OCI-M2 (cell line): Measurements from ENCODE around the gene UNC80.
A peak's percentile ranks its signal among the peaks of the same experiment; 100 is the strongest.

Experiments used
- DNase-seq: peaks from one replicate; lab custom pipeline; 2025; ENCODE audit not compliant: unreplicated experiment; lab: John Stamatoyannopoulos, UW

Gene UNC80

GRCh38 chr2:209960676-209961630, 189.3 kb downstream of the UNC80 start:
- no peak for DNase-seq

DNA sequence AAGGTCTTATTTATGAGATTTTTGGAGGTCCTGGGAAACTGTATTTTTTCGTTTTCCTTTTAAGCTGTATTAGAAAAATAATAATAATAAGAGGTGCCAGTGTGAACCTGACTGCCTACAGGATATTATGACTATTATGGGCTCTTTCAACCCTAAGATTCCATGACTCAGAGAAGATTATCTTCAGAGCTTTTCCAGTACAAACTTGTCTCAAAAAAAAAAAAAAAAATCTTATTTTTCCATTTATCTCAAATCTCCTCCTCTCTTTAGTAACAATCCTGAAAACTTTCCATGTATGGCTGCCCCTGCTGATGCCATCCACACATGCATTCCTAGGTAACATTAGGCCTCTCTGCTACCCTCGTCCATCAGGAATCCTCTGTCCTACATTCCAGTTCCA, 194.1 kb downstream of the UNC80 start:
- DNase-seq, result no peak

DNA sequence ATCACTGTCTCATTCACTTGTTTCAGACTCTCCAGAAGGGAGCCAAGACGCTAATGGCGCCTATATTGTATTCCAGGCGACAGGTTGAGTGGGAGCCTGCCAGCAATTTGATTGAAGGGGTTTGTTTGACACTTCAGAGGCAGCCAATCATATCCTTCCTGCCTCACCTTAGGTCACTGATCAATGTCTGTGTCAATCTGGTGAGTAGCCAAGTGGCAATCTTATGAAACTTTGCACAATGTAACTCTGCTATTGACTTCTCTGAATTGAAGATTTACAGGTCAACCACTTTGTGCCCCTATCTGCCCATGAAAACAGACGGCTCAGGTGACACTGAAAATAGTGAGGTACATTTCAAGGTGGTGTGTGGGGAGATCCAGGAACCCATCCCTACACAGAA, 198.1 kb downstream of the UNC80 start:
- DNase-seq, result no peak

DNA sequence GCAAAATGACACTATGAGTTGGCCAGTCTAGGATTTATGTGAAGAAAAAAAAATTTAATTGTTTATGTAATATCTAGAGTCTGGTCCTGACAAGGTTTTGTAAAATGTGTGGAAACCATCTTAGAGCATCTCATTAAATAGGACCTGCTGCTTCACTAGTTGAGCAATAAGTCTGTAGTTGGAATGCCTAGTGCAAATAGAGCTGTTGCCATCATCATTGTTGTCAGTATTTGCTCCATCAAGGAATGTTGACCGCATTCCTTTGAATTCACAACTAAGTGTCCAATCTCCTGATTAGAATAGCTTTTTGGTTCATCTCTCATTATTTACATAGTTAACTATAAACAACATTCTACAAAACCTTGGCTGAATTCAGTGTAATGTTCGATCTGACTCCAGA, 198.6 kb downstream of the UNC80 start:
- no peak for DNase-seq

DNA sequence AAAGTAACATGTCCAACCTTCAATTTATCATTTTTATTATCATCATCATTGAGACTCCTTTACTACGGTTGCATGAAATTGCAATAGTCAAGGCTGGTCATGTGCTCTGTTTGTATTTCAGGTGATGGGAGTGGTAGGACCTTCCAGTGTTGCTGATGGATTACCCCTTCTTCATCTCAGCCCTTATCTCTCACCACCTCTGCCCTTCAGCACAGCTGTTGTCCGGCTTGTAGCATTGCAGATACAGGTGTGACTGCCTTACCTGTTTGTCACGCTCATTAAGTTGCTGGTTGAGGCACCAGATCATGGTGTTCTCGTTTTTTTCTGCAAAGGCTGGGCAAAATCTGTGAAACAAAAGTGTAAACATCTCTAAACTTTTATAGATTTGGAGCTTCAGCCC, 199.1 kb downstream of the UNC80 start:
- DNase-seq, result no peak

DNA sequence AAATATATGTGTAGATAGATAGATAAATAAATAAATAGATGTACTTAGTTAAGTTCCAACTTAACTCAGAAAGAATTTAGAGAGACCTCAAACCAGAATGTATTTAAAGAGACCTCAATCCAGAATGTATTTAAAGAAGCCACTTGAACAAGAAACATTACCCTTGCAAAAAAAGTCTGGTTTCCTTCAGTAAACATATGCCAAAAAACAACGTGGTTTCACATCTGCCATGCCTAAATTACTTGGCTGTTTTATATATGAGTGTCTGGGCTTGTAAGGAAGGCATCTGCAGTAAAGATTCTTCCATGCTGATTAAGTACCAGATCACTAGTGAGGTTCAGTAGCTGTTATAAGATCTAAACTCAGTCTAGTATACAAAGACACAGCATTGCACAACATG, 201.7 kb downstream of the UNC80 start:
- DNase-seq, result no peak

DNA sequence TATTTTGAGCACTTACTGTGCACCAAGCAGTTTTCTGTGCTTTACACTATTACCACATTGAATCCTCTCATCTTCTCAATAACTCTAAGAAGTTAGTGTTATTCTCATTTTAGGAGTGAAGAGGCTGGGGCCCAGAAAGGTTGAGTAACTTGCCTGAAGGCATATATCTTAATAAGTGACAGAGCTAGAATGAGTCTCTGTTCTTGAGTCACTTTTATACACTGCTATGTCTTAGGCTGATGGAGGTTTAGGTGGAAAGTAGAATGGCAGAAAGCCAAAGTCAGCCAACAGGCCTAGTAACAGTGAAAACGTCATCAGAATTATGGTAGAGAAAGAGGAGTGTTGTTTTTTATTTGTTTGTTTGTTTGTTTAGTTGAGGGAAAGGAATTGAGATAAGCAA, 202.9 kb downstream of the UNC80 start:
- DNase-seq, result no peak

DNA sequence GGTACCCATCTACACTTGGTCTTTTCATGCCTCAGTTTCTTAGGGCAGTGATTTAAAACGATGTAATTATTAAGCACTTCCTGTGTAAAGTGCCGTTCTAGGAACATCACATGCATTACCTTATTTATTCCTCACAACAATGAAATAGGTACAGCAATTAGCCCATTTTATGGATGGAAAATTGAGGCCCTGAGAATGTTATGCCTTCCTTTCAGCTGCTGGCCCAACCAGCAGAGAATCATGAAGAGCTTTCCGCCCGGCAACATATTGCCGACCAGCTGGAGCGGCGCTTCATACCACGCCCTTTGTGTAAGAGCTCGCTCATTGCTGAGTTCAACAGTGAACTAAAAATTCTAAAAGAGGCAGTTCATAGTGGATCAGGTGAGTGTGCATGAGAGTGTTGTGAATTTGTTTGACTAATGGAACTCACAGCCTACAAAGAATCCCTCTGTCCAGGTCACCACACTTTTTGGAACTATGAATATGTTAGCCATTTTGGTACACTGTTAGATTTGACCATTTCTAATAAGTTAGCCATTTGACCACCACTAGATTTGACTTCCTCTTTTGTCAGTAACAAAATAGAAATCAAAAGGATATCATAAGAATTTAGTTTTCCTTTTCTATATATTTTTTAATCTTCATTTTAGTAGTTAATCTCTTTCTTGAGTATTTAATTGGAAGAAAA, 205.2 kb downstream of the UNC80 start:
- DNase-seq, result no peak

- DNase-seq, result no peak
These were observed 206.0 kb downstream of the UNC80 start for GRCh38 chr2:209977386-209978239.

GRCh38 chr2:209984291-209984690, 212.7 kb downstream of the UNC80 start:
- no peak for DNase-seq

DNA sequence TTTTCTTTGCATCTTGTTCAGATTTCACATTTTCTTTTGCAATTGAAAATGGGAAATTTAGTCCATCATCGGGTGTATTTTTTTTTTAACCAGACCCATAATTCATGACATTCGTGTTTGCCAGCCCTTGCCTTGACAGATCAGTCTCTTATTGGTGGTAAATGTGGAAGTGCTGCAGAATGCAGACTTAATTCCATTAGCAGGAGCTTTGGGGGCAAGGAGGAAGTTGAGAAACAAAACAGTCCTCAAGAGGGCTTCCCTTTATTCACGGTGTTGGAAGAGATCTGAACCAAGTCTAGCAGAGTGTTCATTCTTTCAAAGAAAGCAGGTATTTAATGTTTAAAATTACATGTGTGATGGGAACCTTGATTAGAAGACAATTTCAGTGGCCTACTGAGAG, 214.2 kb downstream of the UNC80 start:
- DNase-seq, result no peak

DNA sequence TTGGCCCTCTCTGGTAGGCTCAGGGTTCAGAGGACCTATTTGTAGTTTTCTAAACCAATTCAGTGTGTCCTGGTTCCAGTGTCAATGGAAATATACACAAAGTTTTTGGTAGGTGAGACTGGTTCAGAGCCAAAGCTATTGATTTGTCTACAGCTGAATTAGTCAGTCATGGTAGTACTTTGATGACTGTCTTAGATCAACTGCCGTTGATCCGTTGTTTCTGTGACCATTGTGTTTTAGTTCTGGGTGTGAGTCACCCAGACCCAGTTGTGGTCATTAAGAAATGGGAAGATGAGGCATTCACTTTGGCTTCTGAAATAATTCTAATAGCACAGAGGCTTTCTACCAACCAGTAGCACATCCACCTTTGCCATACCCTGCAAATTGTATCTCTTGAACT, 214.8 kb downstream of the UNC80 start:
- DNase-seq, result no peak

DNA sequence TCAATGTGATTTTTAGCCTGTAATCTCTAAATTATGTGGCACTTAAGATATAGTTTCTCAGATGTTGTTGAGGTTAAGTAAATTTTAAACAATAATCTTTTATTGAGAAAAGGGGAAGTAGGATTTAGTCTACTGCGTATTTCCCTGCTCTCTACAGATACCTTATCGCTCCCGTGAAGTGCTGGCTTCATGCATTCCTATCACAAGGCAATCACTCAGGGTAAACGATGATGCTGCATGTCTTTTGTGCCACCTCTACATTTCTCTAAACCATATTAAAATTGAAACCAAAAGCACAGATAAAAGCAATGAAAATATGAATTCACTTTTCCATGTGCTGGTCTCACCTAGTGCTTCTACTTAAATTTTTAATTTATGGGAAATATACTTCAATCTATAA, 216.4 kb downstream of the UNC80 start:
- no peak for DNase-seq

GRCh38 chr2:209990838-209991237, 219.2 kb downstream of the UNC80 start:
- no peak for DNase-seq

DNA sequence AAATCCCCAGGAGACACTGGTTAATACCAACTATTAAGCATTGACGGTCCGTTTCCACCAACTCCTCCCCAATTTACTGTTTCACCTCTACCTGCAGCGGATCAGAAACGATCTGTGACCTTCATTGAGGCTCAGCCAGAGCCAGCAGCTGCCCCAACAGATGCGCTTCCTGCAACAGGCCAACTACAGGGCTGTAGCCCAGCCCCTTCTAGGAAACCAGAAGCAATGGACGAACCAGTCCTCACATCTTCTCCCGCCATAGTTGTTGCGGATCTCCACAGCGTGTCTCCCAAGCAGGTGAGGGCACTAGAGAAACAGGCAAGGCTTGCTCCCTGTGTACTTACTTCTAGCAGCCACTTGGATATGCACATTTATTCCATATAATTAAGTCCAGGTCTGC, 222.3 kb downstream of the UNC80 start:
- no peak for DNase-seq

DNA sequence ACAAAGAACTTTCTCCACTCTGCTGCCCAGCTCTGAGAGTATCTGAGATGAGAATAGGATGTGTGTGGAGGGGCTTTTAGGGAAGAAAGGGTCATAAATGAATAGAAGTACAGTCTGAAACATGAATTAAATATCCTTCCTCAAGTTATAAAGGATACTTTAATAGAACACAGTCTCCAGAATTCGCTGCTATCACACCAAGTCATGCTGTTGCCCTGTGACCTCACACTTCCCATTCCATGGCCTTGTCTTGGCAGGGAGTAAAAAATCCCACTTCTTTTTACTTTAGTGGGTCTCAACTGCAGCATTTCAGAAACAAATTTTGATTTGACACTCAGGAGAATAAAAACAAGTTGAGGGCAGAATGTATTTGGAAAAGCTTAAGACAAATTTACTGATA, 227.0 kb downstream of the UNC80 start:
- DNase-seq, result no peak

- DNase-seq, result no peak
These were observed 229.1 kb downstream of the UNC80 start for GRCh38 chr2:210000464-210001324.

GRCh38 chr2:210002158-210003157, 230.8 kb downstream of the UNC80 start, which contains the start of gene RPE:
RPE (plus strand) TSS chr2:210002638; CDS start chr2:210002662, 24 bp downstream.
- DNase-seq, result peak; percentile 86

GRCh38 chr2:210003359-210003758, 231.7 kb downstream of the UNC80 start:
- no peak for DNase-seq
